HG02623 (cell line): Measurements from ENCODE around the gene TPRG1L.

ENCODE experiments used
- ATAC-seq: cut with Tn5 transposase; IDR thresholded peaks from one replicate; pipeline ENCODE4 v1.9.1; 2021; ENCODE audit warnings: moderate library complexity; ENCODE audit not compliant: unreplicated experiment

The TPRG1L gene

DNA sequence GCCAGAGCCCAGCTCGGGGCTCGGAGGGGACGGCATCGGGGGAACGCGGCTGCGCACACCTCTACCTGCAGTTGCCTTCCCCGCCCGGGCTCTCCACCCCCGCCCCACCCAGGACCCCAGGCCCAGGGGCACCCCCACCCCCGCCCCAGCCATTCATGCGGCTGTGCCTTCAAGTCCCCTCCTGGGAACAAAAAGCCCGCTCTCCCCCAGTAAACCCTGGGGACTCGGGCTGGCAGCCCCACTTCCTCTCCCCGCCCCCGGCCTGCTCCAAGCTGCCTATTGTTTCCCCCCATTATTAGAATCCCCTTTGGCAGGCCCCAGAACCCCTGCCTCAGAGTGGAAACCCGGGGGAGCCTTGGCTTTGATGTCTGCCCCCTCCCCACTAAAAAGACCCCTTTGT, 31.5 kb upstream of the TPRG1L start:
- ATAC-seq = no peak

DNA sequence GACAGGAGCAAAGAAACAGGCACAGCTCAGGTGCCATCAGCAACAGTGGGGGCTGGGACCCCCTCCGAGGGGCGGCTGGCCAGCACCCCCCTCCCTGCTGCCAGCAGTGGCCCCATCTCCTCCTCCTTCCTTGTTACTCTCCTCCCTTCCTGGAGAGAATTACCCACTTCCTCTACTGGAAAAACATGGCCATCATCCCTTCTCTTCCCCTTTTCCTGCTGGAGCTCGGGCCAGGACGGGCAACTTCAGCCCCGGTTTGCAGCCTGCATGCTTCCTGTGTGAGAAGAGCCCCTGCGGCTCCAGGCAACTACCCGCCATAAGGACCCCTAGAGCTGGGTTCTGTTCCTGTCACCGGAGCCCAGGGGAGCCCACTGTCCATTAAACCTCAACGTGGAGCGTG, 31.1 kb upstream of the TPRG1L start:
- ATAC-seq = no peak

DNA sequence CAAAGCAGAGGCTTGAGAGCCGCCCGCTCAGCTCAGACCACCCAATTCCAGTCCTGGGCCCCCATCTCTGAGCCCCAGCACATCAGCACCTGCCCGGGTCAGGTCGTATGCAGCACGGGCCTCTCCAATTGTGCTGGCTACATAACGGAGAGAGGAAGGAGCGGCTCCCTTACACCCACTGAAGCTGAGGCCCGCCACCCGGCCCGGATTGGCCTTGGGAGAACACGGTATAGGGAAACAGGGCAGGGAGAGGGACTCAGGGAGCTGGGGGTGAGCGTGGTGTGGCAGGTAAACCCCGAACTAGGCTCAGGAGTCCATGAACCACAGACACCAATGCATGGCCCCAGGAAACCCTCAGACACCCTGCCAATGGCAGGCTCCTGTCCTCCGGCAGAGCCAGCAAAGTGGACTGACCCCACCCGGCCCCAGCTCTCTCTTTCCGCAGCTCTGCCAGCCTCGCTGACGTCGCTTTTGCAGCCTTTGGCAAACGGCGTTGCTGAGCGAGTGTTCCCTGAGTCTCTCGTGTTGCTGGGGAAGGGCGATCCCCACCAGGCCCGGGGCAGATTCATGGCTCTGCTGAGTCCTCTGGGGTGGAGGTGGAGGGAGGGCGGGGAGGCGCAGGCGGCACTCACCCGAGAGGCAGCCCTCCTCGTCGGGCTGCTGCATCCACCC, 30.0 kb upstream of the TPRG1L start:
- ATAC-seq = no peak

DNA sequence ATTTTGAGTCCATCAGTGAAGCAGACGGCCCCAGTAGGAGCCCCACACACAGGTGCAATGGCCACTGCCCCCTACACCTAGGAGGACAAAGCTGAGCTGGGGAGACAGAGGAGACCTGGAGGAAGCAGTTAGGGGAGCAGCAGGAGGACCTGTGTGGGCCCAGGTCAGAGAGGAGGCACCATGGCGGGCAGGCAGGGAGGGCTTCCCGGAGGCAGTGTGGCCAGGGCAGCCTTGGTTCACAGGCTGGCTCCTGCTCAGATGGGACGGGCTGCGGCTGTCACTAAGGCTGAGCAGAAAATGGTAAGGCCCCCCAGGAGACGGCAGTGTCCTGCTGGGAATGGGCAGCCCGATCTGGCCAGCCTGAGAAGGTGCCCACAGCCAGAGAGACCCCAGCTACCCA, 28.9 kb upstream of the TPRG1L start:
- no peak for ATAC-seq

DNA sequence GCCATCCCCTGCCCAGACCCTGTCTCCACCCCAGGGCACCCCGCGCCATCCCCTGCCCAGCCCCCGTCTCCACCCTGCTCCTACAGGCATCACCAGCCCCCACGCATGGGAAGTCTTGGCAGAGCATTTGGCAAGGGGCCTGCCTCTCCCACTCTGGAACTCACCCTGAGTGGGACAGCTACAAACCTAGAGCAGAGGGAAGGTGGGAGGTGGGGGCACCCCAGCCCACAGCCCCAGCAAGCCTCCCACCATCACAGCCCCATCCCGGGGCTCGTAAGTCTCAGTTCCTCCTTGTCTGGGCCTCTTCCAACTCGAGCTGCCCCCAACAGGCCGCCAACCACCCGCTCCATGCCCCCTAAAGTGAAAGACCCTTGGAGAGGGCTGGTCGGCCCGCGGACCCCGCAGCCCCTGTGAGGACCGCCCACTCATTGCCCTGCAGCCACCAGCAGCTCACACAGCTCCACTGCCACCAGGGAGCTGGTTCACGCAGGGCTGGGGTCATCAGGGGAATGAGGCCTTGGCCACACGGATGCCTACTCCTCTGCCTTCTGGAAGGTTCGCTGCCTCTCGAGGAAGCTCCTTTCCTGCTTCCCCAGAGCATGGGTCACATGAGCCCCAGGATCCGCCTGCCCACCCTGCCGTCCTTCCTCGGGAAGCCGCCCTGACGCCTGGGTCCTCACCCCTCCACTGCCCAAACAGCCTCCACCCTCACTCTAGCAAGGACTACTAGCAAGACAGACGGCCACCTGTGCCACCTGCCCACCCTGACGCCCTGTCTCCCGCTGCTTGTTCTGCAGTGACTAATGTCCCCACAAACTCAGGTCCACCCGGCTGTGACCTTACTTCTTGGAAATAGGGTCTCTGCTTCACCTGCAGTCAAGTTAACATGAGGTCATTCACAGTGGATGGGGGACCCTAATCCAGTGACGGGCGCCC, 27.9 kb upstream of the TPRG1L start:
- no peak for ATAC-seq

DNA sequence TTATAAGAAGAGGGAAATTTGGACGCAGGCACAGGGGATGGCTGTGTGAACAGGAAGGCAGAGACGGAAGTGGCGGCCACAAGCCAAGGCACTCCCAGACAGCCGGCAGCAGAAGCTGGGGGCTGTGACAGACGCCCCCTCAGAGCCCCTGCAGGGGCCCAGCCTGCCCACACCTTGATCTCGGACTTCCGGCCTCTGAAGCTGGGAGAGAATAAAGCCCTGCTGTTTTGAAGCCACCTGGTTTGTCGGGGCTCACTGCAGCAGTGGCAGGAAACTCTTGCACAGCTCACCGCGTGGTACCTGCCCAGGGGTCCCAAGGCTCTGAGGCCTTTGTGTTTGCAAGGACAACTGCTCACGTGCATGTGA, 27.2 kb upstream of the TPRG1L start:
- ATAC-seq = no peak

DNA sequence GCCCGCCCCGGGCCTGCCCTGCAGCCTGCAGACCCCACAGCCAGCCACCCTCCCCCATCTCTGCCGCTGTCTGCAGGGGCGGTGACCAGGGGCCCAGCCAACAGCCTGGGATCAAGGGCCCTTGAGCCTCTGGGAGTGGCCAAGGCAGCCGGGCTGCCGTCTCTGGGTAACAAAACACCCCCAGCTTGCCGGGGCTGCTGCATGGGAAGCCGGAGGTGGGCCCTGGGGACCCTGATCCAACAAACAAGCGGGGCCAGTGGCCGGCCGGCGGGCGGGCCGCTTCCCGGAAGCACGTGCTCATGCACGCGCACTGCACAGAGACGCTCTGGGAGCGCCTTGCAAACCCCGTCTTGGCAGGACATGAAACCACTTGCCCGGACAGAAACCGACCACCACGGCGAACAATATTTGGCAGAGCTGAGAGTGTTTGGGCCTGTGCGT, 26.7 kb upstream of the TPRG1L start:
- ATAC-seq = no peak

DNA sequence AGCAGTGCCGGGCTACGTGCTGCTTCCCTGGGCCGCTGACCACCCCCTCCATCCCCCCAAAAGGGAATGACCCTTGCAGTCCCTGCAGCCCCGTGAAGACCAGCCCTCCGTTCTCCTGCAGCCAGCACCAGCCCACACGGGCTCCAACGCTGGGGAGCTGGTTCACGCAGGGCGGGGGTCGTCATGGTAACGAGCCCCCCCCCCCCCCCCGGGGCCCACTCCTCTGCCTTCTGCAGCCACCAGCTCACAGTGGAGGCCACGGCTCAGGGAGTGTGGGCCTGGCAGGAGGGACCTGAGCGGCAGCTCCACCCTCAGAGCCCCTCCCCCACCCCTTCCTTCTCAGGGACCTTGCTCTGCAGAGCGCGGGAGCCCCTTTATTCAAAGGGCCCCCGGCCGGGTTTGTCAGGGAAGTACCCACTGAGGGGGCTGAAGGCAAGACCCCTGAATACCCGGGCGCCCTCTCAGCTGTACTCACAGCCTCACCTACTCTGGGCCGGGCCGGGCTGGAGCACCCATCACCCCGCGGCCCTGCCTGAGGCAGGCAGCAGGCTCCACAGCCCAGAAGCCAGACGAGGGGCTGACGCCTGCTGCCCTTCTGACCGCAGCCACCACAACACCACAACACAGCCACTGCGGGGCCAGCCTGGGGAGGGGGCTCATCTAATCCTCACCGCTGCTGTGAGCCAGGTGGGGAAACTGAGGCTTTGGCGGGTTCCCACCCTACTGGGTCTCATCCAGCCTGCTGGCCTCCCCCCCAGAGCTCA, 26.1 kb upstream of the TPRG1L start:
- no peak for ATAC-seq

DNA sequence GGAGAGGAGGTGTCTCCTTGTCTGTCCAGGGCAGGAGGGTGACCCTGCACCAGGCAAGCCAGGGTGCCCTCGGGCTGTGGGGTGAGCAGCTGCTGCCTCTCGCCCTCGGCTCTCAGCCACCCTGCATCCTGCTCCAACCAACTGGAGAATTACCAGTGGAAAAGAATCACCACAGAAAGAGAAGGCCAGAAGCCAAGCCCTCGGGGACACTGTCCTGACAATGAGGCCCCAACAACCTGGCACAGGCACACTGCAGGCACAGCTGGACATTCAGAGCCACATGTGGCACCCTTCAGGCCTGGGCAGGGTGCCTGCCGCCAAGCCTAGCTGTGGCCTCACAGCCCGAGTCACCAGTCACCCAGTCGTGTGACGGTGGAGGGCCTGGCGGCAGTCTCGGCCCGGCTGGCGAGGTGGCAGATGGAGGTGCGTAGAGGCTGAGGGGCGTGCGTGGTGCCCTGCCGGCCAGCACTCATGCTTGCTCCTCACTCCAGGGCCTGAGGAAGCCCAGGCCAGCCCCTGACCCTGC, 25.5 kb upstream of the TPRG1L start:
- no peak for ATAC-seq

DNA sequence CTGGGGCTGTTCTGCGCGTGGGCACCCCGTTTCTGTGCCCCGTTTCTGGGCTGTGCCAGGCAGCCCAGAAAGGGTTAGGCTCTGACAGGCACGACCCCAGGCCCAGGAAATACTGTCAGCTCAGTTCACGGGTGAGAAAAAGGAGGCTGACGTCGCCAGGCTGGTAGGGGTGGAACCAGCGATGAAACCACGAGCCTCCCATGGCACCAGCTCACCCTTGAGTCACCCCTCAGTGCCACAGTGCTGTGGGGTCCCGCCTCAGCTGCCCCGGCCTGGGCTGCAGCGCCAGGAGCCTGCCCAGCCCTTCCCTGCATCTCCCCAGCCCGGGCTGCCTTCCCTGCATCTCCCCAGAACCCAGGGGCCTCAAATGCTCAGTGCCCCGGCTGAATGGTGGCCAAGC, 25.0 kb upstream of the TPRG1L start:
- no peak for ATAC-seq

DNA sequence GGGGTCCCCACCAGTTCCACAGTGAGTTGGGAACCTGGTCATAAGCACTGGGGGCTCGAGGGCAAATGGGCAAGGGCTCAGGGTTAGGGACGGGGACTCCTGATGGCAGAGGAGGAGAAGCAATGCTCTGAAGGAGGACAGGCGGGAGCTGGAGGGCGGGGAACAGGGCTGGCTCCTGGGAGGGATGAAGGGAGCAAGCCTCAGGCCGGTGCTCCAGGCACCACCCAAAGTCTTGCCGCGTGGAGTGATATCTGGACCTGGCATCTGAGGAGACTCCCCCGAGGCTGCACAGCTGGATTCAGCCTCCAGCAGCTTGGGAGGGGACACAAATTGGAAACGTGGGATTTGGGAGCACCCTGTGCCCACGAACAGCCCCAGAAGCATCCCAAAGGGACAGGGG, 24.5 kb upstream of the TPRG1L start:
- ATAC-seq = no peak

DNA sequence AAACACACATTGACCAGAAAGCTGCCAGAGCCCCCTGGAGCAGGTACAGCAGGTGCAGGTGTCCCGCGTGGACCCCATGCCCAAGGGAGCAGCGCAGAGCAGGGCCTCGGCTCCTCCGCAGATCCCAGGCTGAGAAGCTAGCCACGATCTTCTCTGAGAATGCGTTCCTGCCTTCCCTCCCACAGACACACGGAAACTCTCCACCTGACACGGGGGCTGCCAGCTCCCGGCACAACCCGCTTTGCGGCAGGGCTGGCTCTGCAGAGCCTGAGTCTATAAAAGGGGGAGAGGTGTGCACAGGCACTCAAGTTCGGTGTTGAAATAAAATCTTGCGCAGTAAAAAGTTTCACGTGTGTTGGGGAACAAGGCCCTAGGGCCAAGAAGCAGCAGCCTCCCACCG, 23.1 kb upstream of the TPRG1L start:
- no peak for ATAC-seq

DNA sequence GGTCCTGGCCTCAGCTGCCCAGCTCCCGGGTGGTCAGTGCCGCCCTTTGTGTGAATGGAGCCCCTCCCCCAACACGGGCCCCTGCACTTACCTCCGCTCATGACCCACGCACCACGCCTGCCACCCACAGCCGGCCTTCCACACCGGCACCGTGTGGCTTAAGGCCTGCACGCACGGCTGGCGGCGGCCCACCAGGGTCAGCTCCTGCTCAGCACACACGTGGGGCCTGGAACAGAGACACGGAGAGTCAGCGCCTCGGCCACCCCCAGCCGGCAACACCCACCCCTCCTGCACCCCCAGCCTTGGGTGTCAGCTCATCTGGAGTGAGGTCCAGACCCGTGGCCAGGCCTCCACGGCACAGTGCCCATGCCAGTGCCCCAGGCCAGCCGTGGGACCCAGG, 22.4 kb upstream of the TPRG1L start:
- no peak for ATAC-seq

DNA sequence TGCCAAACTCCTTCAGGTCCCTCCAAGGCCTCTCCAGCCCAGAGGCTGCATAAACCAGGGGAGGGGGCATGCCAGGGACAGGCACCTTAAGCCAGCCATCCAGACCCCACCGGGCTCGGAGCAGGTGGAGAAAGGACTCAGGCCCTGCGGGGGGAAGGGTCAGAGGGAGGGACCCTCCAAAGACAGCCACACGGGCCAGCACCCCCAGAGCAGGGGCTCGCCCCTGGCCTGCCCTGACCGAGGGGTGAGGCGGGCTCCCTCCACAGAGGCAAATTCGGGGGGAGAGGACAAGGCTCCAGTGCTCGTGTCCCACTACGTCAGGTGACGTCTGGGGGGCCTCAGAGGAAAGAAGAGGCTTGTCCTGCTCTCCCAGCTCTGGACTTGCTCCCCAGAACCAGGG, 21.7 kb upstream of the TPRG1L start:
- ATAC-seq = no peak

DNA sequence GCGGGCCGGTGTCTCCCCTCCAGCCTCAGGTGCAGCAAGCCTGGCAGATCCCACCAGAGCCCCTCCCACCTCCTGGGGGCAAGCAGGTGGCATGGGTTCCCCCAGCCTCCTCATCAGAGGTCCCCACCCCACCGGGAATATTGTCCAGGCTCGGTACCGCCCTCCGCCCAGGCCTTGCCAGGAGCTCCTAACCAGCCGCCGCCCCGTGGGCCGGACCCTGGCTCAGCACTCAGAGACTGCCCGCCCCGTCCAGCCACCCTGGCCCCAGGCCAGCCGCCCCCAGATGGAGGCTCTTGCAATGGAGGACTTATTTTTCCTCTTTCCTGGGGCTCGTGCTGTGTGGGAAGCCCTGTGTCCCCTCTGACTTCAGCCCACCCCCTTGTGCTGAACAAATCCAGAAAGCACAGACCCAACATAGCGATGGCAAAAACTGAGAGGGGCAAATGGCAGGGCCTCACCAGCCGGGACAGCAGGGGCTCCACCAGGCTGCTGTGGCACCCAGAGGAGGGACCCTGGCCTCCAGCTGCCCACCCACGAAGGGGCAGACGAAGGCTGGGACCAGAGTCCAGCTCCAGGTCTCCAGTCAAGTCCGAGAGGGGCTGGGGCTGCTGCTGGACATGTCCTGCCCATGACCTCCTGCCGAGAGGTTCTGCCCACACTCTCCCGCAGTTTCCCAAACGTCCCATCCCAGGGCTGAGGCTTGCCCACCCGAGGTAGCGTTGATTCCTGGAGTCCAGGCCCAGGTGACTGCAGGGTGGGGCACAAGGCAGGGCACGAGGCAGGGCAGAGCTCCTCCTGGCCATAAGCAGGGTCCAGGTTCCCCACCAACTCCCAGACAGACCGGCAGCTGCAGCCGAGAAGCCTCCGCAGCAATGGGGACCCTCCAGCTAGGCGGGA, 21.0 kb upstream of the TPRG1L start:
- ATAC-seq = no peak

DNA sequence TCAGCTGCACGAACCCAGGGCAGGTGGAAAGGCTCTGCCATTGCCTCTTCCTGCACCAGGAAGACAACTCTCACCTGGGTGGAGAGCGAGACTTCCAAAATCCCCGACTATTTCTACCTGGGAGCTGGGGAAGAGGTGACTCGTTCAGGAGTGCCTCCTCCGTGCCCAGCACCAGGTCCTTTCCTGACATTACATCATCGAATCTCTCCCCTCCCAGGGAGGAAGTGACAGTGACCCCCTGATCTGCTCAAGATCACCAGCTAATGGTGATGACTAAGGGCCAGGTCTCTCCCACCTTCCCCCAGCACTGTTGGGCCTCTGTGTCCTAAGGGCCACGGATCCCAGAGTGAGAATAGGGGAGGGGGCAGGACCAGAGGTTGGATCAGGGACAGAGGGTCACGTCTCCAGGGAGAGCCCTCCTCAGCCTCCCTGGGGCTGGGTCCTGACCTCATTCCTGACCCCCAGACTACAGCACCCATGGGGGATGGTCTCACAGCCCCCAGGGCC, 20.3 kb upstream of the TPRG1L start:
- no peak for ATAC-seq

DNA sequence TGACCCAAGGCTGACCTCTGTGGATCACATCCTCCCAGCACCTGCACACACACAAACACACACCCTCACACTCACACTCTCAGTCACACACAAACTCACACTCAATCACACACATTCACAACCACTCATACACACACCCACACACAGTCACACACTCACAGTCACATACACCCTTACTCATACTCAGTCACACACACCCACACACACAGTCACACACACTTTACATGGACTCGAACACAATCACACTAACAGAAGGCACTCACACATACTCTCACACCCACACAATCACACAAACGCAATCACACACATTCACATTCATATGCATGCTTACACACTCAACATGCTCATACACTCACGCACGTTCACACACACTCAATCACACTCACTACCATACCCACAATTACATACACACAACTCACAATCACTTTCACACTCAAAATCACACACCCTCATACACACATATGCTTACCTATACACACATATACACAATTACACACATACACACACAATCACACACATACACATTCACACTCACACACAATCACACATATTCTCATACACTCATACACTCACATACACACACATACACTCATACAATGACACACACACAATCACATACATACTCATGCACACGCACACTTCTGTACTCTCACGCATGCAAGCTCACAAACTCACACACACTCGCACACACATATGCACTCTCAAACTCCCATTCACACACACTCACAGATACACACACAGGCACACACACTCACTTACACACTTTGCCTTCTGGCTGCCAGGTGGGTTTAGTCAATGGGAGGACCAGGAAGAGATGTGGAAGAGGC, 19.6 kb upstream of the TPRG1L start:
- no peak for ATAC-seq

DNA sequence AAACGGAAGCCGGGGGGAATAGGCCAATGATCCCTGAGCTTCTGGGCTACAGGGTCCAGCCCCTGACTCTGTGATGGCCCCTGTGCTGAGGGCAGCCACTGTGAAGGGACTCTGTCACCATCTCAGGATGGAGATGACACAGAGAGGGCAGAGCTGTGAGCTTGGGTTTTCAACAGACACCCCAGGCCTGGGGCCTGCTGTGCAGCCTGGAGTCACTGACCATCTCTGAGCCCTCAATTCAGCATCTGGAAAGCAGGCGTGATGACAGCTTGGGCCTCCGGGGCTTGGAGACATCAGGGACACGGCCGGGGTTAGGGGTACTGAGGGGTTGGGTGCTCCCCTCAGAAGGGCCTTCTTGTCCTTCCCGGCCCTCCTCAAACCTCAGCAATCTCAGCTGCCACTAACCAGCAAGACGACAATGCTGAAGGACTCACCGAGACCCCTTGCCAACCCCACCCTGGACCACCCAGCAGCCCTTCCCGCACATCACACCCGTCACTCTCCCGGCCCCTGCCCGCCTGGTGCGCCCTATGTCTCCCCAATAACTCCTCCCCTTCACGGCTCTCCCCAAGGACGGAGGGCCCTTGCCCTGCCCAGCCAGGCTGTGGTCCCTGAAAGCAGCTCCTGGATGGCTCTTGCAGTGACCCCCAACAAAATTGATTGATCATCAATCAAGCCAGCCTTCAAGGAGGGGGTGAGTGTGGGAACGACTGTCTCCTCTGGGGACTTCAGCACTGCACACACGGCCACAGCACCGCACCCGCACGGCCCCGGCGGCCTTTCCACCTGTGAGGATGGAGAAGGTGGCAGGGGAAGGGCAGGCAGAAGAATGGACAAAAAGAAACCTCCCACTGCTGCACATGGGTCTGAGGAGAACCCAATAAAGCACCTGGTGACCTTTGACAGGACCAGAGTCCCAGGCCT, 17.8 kb upstream of the TPRG1L start:
- ATAC-seq = no peak
